ENCODE results near the gene STARD8.

DNA sequence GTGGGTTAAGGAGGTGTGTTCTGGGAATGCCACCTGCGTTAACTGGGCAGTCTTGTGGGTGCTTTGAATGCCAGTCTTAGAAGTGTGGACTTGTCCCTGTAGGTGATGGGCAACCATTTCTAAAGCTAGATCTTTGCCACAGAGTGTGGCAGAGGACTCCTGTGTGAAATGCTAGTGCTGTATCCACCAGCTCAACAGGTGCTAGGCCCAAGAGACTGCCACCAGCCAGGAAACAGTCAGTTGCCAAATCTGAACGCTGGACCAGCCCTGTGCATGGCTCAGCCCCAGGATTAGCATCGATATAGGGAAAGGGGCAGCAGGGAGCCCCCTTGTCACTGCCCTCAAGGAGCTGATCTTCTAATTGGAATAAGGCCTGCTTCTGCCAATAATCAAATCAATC, 35.3 kb downstream of the STARD8 start:
- TF ChIP-seq CTCF (IDR thresholded peaks at IDR 0.05; ENCODE audit: low read depth, low read length), result no peak
- no peak for TF ChIP-seq MAX (IDR thresholded peaks at IDR 0.05; ENCODE audit: low read depth, low read length)
- no peak for TF ChIP-seq POLR2A (IDR thresholded peaks at IDR 0.05; ENCODE audit: extremely low read depth, insufficient read length)
